HG03342 (cell line): ENCODE measurements around the gene VPS45.
A peak's percentile ranks its signal among the peaks of the same experiment; 100 is the strongest.
"Not testable (repeated sequence)": the region's sequence is repeated elsewhere in the genome, so short reads cannot be mapped to it uniquely, and the experiment has no call there.

Experiments used
- ATAC-seq: cut with Tn5 transposase; IDR thresholded peaks from one replicate; pipeline ENCODE4 v1.9.1; 2021; ENCODE audit warnings: mild to moderate bottlenecking, moderate library complexity; ENCODE audit not compliant: unreplicated experiment

VPS45 gene, protein sequence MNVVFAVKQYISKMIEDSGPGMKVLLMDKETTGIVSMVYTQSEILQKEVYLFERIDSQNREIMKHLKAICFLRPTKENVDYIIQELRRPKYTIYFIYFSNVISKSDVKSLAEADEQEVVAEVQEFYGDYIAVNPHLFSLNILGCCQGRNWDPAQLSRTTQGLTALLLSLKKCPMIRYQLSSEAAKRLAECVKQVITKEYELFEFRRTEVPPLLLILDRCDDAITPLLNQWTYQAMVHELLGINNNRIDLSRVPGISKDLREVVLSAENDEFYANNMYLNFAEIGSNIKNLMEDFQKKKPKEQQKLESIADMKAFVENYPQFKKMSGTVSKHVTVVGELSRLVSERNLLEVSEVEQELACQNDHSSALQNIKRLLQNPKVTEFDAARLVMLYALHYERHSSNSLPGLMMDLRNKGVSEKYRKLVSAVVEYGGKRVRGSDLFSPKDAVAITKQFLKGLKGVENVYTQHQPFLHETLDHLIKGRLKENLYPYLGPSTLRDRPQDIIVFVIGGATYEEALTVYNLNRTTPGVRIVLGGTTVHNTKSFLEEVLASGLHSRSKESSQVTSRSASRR

DNA sequence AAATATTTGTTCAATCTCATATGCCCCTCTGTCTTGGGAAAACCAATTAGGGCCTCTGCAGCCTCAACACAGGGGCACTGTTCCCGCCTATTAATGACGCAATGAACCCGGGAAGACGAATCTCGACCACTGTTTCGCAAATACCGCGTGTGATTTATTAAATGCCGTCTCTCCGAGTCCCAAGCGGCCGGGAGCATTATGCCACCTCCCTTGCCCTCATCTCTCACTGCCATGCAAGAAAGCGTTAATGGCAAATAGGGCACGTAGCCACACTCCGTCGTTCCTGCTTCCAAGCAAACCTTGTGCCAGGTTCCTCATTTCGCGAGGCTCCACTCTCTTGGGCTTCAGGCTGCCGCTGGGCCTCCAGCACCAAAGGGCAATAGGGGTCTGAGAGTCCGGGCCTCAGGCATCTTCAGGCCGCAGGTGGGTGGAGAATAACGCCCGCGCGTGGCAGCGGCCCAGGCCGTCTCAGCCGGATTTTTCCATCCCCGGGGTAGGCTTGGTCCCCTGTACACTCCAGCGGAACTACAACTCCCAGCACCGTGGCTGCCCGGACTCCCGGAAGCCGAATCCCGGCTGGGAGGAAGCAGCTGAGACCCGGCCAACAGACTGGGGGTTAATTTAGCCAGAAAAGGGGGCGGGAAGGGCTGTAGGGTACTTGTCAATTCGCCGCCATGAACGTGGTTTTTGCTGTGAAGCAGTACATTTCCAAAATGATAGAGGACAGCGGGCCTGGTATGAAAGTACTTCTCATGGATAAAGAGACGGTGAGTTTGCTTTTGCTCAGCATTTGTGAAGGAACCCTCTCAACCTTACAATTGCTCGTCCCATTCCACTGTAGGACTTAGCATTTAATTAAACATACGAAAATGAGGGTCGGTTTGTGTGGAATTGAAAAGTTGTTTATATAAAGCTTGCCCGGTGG lies at the start of gene VPS45:
Gene VPS45, plus strand, starts transcription at position 593 of the 925 bp plus-strand sequence. Its CDS starts 82 bp downstream, at position 675.
- ATAC-seq: peak; percentile 83

DNA sequence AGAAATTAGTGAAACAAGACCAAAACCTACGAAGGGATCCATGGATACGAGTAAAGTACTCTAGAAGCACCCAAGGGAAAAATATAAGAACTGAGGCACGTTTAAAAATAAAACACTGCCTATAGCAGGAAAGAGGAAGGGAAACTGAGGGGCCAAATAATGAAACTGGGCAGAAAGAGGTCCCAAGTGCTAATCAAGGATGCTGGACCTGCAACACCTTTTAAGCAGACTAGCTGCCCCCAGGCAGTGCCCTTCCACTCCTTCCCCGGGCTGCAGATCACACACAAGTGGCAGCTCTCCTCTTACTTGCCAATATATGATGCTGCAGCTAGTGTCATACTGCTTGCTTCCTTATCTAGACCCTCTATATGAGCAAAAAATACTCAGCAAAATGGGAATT lies 49.4 kb upstream of the VPS45 start:
- ATAC-seq: no peak

DNA sequence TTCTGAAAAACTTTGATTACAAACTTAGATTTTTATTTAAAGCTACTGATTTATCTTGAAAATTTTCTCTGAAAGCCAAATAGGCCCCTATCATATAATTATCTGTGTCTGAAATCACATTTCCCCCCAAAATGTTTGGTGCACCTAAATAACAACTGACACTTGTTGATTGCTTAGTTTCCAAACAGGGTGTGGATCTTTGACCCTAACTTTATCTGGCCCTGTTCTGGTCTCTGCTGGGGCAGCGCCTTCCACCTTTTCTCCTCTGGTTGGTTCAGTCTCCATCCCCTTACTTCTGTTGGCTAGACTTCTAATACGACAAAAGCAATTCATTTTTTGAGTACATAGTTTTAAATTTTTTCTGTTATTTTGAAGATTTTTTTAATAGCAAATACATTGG lies 46.9 kb upstream of the VPS45 start:
- ATAC-seq: no peak

DNA sequence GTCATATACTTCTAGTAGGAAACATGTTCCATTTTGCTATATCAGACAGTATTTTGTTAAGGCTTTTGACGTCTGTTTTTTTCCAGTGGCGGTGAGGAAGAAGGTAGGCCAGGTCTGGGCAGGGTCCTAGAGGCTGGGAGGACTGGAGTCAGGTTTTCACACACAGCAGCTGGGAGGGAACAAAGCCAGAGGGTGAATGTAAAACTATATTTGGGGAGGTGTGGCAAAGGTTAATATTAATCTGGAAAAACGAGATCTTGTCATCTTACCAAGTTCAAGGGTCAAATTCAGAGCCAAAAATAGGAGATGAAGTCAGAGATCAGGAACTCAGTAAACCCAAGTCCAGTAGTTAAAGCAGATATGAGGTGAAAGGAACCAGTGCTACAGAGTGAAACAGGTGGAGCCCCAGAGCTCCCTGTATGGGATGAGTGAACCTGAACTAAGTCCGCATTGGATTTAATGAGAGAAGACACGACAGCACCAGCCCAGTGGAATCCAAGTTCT lies 46.3 kb upstream of the VPS45 start:
- ATAC-seq: no peak

DNA sequence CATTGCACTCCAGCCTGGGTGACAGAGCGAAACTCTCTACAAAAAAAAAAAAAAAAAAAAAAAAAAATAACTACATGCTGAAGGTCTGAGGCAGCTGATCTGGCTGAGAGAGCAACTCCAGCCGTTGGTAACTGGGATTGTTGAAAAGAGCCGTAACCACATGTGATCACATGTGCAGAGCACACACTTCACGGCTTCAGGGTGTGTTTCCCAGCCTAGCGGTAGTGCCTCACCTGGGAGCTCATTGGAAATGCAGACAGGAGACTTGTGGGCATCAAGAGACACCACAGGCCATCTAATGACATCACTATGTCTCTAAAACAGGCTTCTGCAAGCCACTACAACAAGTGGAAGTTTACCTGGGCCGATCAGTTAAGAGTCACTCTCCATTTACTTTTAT lies 45.2 kb upstream of the VPS45 start:
- ATAC-seq: no peak

DNA sequence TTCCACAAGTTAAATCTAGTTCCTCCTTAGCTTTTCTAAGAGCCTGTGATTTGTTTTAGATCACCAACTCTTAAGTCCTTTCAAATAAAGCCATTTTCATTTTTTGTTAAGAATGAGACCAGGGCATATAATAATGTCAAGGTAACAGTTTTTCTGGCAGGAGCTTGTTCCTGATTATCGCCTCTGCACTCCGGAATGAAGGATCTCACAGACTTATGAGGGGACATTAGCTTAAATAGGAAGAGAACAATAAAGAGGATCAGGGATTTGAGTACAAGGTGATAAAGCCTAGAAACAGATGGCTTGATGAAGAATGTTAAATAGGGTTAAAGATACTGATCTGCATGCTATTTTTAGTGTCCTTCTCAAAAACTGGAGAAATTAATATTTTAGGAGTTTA lies 43.4 kb upstream of the VPS45 start:
- ATAC-seq: no peak

DNA sequence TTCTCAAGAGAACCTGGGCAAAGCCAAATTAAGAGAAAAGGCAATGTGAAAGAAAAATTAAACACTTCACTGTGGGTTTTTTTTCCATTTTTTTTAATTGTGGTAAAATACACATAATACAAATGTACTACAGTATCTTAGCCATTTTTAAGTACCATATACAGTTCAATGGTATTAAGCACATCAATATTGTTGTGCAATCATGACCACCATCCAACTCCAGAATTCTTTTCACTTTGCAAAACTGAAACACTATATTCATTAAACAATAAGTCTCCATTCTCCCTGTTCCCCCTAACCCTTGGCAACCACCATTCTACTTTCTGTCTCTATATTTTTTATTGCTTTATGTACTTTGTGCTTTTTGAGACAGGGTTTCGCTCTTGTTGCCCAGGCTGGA lies 39.3 kb upstream of the VPS45 start:
- ATAC-seq: no peak

DNA sequence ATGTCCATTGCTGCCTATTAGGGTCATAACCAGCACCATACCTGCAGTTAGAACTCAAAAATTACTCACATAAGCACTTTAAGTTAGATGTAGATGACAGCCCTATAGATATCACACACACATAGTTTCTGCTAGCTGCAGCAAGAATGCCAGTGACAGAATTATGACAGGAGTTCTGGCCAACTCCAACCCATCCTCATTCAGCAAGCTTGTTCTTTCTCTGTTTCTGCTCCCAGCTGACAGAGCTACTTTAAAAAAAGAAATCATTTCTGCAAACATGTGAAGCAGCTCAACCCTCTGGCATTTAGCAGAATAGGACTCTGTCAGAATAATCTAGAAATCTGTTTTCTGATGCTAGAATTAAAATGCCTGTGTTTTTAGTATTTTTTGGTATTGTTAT lies 33.2 kb upstream of the VPS45 start:
- ATAC-seq: no peak

DNA sequence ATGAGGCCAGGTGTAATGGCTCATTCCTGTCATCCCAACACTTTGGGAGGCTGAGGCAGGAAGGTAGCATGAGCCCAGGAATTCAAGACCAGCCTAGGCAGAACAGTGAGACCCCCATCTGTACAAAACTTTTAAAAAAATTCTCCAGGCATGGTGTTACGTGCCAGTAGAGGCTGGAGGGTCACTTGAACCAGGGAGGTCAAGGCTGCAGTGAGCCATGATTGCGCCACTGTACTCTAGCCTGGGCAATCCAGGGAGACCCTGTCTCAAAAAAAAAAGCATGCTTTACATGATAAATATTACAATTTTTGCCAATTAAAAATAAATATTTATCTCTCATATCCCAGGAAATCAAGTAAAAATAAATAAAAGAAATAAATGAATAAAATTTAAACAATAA lies 17.6 kb upstream of the VPS45 start:
- ATAC-seq: no peak

DNA sequence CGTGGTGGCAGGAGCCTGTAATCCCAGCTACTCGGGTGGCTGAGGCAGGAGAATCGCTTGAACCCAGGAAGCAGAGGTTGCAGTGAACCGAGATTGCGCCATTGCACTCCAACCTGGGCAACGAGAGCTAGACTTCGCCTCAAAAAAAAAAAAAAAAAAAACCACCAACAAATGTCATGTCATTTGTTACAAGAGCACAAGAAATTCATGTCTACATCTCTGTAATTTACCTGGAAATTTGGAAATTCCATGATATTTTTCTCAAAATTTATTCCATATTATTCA lies 16.5 kb upstream of the VPS45 start:
- no peak for ATAC-seq

DNA sequence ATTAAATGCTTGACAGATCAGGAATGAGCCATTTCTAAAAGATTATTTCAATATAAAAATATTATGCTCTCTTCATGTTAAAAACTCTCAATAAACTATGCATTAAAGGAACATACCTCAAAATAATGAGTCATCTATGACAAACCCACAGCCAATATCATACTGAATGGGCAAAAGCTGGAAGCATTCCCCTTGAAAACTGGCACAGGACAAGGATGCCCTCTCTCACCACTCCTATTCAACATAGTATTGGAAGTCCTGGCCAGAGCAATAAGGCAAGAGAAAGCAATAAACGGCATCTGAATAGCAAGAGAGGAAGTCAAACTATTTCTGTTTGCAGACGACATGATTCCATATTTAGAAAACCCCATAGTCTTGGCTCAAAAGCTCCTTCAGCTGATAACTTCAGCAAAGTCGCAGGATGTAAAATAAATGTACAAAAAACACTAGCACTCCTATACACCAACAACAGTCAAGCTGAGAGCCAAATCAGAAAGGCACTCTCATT lies 15.6 kb upstream of the VPS45 start:
- ATAC-seq: not testable (repeated sequence)

DNA sequence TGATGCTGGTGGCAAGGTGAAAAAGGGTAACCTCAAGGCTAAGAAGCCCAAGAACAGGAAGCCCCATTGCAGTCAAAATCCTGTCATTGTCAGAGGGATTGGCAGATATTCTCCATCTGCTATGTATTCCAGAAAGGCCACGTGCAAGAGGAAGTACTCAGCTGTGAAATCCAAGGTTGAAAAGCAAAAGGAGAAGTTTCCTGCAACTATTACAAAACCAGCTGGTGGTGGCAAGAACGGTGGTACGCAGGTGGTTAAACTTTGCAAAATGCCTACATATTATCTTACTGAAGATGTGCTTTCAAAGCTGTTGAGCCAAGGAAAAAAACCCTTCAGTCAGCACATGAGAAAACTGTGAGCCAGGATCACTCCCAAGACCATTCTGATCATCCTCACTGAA lies 13.7 kb upstream of the VPS45 start:
- ATAC-seq: no peak

DNA sequence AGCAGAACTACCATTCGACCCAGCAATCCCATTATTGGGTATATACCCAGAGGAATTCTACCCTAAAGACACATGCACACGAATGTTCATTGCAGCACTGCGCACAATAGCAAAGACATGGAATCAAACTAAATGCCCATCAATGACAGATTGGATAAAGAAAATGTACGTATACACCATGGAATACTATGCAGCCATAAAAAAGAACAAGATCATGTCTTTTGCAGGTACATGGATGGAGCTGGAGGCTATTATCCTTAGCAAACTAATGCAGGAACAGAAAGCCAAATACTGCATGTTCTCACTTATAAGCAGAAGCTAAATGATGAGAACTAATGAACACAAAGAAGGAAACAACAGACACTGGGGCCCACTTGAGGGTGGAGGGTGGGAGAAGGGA lies 12.1 kb upstream of the VPS45 start:
- ATAC-seq: not testable (repeated sequence)

DNA sequence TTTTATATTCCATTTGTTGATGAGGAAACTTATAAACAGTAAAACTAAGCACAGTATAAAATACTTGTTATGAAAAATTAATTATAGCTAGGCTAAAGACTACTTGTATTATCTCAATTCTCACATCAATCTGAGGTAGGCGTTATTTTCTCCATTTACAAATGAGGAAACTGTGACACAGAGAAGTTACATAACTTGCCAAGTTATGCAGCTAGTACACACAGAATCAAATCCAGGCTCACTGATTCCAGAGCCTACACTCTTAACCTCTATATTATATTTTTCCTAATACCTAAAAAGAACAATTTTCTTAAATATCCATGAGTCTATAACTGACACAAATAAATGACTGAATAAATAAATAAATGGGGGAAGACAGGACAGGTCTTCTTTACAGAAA lies 11.2 kb upstream of the VPS45 start:
- ATAC-seq: no peak

DNA sequence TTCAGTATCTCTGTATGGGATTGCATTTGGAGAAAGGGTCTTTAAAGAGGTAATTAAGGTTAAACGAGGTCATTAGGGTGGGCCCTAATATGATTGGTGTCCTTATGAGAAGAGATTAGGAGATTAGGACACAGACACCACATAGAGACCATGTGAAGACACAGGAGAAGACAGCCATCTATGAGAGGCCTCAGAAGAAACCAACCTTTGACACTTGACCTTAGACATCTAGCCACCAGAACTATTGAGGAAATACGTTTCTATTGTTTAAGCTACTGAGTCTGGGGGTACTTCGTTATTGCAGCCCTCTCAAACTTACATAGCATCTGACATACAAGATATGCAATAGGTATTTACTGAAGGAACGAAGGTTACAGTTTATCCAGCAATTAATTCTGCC lies 7.3 kb upstream of the VPS45 start:
- no peak for ATAC-seq

DNA sequence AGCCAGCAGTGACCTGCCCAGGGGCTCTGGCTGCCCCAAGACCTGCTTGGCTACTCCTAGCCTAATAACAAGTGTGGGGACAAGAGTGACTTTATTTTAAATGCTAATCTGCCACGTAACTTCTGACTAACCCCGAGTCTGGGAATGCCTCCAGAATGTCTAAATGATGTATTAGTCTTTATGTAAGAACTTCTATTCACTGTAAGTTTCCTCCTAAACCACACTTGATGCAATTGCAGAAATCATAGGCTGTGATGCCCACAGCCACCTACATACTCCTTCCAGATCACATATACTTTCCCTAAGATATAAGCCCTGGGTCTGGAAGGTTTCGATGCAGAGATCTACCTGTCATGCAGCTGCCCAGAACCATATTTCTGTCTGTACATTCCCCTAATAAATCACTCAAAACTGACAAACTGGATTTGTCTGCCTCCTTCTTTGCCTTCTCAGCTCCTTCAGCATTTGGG lies 5.9 kb upstream of the VPS45 start:
- ATAC-seq: no peak

DNA sequence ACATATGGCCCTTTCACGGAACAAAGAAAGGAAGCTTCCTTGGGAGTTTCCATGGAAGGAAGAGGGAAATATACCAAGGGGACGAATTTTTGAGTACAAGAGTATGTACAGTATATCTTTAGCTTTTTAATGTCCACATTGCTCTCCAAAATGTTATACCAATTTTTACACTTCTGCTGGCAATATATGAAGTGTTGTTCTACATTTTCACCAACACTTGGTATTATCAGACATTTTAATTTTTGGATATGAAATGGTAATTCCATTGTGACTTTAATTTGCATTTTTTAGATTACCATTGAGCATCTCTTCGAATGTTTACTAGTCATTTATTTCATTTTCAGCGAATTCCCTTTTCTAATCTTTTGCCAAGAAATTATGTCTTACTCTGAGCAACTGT lies 5.5 kb upstream of the VPS45 start:
- no peak for ATAC-seq

DNA sequence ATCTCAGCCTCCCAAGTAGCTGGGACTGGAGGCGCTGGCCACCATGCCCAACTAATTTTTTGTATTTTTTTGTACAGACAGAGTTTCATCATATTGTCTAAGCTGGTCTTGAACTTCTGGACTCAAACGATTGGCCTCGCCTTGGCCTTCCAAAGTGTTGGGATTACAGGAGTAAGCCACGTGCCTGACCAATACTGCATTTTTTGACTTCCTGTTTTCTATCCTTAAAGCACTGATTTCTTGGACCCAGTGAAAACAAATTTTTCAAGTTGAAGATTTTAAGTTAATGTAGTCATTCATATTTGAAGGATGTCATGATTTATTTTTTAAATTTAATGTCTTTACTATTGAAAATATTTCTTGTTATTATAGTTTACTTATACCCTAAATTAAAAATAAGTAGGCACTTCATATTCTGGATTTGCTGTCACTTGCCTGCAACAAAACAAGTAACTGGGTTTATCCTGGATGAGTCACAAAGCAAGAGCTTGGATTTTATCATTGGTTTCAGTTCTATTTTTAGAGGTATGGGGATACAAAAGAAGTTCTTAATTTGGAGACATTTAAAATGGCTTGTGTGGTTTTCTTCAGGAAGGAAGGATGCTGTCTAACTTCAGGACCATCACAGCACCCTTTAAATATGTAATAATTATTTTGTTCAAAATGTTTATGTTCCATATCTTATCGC lies 2.2 kb upstream of the VPS45 start:
- ATAC-seq: no peak

DNA sequence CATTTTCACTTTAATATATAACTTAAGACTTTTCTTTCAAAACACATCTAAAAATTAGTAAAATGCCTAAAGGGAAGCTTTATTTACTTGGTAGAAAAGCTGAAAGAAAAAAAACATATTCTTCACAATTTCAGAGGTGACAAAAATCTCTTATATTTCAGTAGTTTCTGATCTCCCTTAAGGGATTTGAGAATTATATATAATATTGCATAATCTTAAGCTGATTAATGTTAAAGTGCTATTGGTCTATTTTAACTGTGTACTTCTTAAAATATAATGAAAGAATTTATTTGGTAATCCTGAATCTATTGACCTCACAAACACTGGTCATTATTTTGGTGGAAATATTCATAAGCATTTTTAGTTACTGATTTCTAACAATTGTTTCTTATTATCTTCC lies 1.2 kb upstream of the VPS45 start:
- no peak for ATAC-seq

DNA sequence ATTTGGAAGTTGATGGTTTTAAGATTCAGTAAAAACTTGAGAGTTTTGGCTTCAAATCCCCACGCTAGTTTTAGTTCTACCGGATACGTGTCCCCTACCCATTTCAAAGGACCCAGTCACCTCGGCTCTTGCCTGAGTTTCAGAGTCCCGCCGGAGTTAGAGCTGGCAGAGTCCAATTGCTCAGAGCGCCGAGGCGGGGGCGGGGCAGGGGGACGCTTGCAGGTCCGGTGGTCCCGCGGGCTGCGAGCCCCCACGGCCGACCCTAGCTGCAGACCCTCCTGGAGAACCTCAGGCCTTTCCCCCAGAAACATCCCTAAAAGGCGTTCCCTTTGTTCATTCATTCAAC lies 765 bp upstream of the VPS45 start:
- peak; percentile 24 for ATAC-seq

DNA sequence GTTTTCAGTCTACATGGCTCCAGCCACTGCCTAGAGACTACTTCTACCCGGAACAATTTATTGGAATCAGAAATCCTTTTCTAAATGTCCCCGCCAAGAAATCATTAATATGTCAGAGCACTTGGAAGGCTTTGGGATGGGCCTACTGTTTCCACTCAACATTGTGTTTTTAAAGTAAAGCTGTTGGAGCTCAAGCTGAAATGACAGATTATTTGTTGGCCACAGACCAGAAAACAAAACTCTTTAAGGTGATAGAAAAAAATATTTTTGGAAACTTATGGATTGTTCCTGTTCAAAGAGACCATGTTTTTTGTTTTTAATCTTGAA lies 496 bp downstream of the VPS45 start:
- no peak for ATAC-seq
